C4-2B (cell line): ENCODE results near the gene ZBP1.

ENCODE experiments used
- CTCF ChIP-seq: fragments of 450-650 bp; conservative IDR thresholded peaks from 2 replicates; pipeline ENCODE4 v1.5.1; 2017; ENCODE audit warnings: mild to moderate bottlenecking
- ZFX ChIP-seq: fragments of 450-650 bp; IDR thresholded peaks from 2 replicates; pipeline ENCODE4 v1.6.1; 2017

DNA sequence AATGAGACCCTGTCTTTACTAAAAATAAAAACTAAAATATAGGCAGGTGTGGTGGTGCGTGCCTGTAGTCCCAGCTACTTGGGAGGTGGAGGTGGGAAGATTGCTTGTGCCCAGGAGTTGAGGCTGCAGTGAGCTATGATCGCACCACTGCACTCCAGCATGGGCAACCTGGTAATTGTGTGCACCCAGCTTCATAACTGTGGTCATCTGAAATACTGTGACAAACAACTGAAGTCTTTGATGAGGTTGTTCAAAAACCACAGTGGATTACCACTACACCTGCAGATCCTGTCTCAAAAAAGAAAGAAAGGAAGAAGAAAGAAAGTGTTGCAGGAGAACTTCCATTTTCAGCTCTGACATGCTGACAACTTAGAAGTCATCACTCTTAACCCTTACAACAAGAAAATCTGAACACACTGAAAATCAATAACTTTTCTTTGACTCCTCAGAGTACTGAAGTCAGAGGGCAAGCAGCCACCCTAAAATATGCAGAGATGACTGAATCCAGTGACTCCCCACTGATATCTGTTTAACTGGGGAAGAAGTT is 13.8 kb upstream of the ZBP1 start:
- no peak for TF ChIP-seq CTCF
- no peak for TF ChIP-seq ZFX
